ENCODE measurements around the gene HECTD4. TPM values are rescaled to one million over a fixed set of nuclear protein-coding genes. Genes with fewer than 3 reads are reported as not detected.

The HECTD4 gene
- polyA plus RNA-seq, 1 donor from 2014 or later, result 15.8 TPM

DNA sequence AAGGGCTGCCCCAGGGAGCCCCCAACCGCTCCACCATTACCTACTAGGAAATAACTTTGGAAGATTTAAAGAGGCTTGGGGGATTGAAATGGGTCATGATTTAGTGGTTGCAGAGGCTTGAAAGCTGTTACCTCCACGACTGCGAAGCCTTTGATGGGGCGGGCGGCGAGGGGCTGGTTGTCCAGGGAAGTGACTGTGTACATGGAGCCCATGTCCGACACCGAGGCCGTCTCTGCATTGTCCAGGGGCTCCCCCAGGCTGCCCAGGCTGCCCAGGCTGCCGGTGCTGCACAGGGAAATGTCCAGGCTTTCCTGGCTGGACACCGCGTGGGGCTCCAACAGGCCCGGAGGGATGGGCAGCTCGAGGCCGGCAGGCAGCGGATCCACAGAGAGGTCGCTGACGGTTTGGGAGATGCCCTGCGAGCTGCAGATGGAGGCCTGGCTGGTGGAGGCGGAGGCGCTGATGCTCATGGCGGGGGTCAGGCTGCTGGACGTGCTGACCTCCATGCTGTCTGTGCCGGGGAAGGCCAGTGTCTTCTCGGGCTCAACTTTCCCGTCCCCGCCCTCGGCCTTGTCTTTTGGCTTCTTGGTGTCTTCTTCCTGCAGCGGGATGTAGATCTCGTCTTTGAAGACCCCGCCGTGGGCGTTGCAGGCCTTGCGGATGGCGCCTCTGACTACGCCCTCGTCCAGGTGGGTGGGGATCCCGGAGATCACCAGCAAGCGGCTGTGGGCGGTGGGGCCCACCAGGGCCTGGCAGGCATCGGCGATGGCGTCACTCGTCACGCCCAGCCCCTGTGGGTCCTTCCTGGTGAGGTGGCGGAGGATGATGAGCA lies 198.0 kb downstream of the HECTD4 start:
- no peaks in the 10 kb centered on the region for H3F3A ChIP-seq (ENCODE audit: insufficient read depth, low read length, poor library complexity, severe bottlenecking)
- no peaks in the 10 kb centered on the region for H3K79me2 ChIP-seq (replicated peaks; ENCODE audit: insufficient read depth, low read length)
- no peak overlapping the region for H2AFZ ChIP-seq (ENCODE audit: low read depth, low read length)
- no peak overlapping the region for H3K27ac ChIP-seq (ENCODE audit: low read length)
- TF ChIP-seq RAD21 (conservative IDR thresholded peaks at IDR 0.05), result no peak
- TF ChIP-seq, protein P1, sequence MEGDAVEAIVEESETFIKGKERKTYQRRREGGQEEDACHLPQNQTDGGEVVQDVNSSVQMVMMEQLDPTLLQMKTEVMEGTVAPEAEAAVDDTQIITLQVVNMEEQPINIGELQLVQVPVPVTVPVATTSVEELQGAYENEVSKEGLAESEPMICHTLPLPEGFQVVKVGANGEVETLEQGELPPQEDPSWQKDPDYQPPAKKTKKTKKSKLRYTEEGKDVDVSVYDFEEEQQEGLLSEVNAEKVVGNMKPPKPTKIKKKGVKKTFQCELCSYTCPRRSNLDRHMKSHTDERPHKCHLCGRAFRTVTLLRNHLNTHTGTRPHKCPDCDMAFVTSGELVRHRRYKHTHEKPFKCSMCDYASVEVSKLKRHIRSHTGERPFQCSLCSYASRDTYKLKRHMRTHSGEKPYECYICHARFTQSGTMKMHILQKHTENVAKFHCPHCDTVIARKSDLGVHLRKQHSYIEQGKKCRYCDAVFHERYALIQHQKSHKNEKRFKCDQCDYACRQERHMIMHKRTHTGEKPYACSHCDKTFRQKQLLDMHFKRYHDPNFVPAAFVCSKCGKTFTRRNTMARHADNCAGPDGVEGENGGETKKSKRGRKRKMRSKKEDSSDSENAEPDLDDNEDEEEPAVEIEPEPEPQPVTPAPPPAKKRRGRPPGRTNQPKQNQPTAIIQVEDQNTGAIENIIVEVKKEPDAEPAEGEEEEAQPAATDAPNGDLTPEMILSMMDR (IDR thresholded peaks at IDR 0.05; ENCODE audit: poor library complexity, severe bottlenecking), result no peak
- TF ChIP-seq EP300 (conservative IDR thresholded peaks at IDR 0.05; ENCODE audit: poor library complexity, severe bottlenecking), result no peak
- no peak for TF ChIP-seq SMC3 (conservative IDR thresholded peaks at IDR 0.05; ENCODE audit: poor library complexity)
- no peak for TF ChIP-seq TAF1 (IDR thresholded peaks at IDR 0.05; ENCODE audit: low read depth)
- TF ChIP-seq MXI1 (conservative IDR thresholded peaks at IDR 0.05; ENCODE audit: poor library complexity, severe bottlenecking), result no peak
- no peak for TF ChIP-seq EZH2 (IDR thresholded peaks at IDR 0.05; ENCODE audit: borderline replicate concordance, insufficient read depth, low read length, poor library complexity, severe bottlenecking)
- TF ChIP-seq, protein P2, sequence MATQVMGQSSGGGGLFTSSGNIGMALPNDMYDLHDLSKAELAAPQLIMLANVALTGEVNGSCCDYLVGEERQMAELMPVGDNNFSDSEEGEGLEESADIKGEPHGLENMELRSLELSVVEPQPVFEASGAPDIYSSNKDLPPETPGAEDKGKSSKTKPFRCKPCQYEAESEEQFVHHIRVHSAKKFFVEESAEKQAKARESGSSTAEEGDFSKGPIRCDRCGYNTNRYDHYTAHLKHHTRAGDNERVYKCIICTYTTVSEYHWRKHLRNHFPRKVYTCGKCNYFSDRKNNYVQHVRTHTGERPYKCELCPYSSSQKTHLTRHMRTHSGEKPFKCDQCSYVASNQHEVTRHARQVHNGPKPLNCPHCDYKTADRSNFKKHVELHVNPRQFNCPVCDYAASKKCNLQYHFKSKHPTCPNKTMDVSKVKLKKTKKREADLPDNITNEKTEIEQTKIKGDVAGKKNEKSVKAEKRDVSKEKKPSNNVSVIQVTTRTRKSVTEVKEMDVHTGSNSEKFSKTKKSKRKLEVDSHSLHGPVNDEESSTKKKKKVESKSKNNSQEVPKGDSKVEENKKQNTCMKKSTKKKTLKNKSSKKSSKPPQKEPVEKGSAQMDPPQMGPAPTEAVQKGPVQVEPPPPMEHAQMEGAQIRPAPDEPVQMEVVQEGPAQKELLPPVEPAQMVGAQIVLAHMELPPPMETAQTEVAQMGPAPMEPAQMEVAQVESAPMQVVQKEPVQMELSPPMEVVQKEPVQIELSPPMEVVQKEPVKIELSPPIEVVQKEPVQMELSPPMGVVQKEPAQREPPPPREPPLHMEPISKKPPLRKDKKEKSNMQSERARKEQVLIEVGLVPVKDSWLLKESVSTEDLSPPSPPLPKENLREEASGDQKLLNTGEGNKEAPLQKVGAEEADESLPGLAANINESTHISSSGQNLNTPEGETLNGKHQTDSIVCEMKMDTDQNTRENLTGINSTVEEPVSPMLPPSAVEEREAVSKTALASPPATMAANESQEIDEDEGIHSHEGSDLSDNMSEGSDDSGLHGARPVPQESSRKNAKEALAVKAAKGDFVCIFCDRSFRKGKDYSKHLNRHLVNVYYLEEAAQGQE (IDR thresholded peaks at IDR 0.05; ENCODE audit: borderline replicate concordance), result no peak
- TF ChIP-seq POLR2AphosphoS5 (IDR thresholded peaks at IDR 0.05), result no peak
- H3K9me2 ChIP-seq (ENCODE audit: insufficient read depth, low read length), result no peaks in the 10 kb centered on the region
- H3K4me2 ChIP-seq (ENCODE audit: low read length), result no peak overlapping the region
- H3K9me3 ChIP-seq (ENCODE audit: low read length), result no peaks in the 10 kb centered on the region
- H3K9ac ChIP-seq (ENCODE audit: low read length), result no peak overlapping the region
- H4K20me1 ChIP-seq (ENCODE audit: insufficient read depth), result no peaks in the 10 kb centered on the region
- H3K4me3 ChIP-seq (ENCODE audit: low read length), result no peak overlapping the region
- H3K36me3 ChIP-seq (ENCODE audit: insufficient read depth, low read length), result no peaks in the 10 kb centered on the region
- H3K27me3 ChIP-seq (ENCODE audit: insufficient read depth, low read depth, low read length), result no peaks in the 10 kb centered on the region

DNA sequence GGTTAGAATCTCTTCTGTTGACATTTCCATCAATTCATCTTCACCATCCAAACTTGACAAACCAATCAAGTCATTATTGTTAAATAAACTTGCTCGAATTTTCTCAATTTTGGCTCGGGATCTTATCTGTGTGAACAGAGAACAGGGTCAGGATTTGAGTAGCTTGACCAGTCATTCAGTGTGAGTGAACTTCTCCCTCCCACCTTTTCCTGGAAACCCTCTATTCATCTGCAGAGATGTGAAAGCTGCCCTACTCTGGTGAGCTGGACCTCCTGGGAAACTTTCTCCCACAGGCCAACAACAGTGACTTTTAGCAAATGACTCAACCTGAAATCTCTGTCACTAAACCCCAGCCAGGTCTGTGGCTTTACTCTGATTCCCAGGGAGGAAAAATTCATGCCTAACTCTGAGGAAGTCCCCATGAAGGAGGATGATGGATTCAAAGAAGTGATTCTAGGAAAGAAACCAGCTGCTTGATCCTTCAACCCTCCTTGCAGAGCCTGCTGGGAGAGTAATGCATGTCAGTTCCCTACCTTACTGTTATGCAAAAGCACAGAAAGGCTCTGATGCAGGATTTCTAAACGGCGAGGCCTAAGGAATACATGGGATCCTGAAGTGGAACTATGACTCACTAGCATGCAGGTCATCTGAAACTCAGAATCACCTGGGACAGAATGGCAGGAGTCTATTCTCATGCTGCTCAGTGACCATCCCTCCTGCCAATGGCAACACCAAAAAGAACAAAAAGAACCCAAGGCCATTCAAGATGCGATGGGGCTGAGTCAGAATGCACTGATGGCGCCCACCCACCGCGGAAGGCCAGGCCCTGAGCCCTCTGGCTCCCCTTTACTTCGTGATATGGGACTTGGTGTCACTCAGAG lies 198.8 kb downstream of the HECTD4 start:
- no peaks in the 10 kb centered on the region for H3K9me2 ChIP-seq (ENCODE audit: insufficient read depth, low read length)
- no peaks in the 10 kb centered on the region for H3F3A ChIP-seq (ENCODE audit: insufficient read depth, low read length, poor library complexity, severe bottlenecking)
- TF ChIP-seq POLR2AphosphoS5 (IDR thresholded peaks at IDR 0.05) (no peak), EZH2 (IDR thresholded peaks at IDR 0.05; ENCODE audit: borderline replicate concordance, insufficient read depth, low read length, poor library complexity, severe bottlenecking) (no peak), EP300 (conservative IDR thresholded peaks at IDR 0.05; ENCODE audit: poor library complexity, severe bottlenecking) (no peak), SMC3 (conservative IDR thresholded peaks at IDR 0.05; ENCODE audit: poor library complexity) (no peak), RAD21 (conservative IDR thresholded peaks at IDR 0.05) (no peak), TAF1 (IDR thresholded peaks at IDR 0.05; ENCODE audit: low read depth) (no peak), MXI1 (conservative IDR thresholded peaks at IDR 0.05; ENCODE audit: poor library complexity, severe bottlenecking) (no peak)
- TF ChIP-seq, protein P2 (IDR thresholded peaks at IDR 0.05; ENCODE audit: borderline replicate concordance), result no peak
- TF ChIP-seq, protein P1 (IDR thresholded peaks at IDR 0.05; ENCODE audit: poor library complexity, severe bottlenecking), result no peak
- no peak overlapping the region for H3K4me3 ChIP-seq (ENCODE audit: low read length)
- H3K9ac ChIP-seq (ENCODE audit: low read length), result no peak overlapping the region
- peaks cover 6% of the 10 kb centered on the region for H3K36me3 ChIP-seq (ENCODE audit: insufficient read depth, low read length)
- H2AFZ ChIP-seq (ENCODE audit: low read depth, low read length), result no peak overlapping the region
- no peak overlapping the region for H3K27ac ChIP-seq (ENCODE audit: low read length)
- no peaks in the 10 kb centered on the region for H3K27me3 ChIP-seq (ENCODE audit: insufficient read depth, low read depth, low read length)
- no peak overlapping the region for H3K4me2 ChIP-seq (ENCODE audit: low read length)
- no peaks in the 10 kb centered on the region for H4K20me1 ChIP-seq (ENCODE audit: insufficient read depth)
- H3K79me2 ChIP-seq (replicated peaks; ENCODE audit: insufficient read depth, low read length), result no peaks in the 10 kb centered on the region
- no peaks in the 10 kb centered on the region for H3K9me3 ChIP-seq (ENCODE audit: low read length)

Measured in neural cell (in vitro differentiated cells).